GM19372 (cell line): ENCODE results near the gene NPY1R.

ENCODE experiments used
- ATAC-seq: cut with Tn5 transposase; IDR thresholded peaks from one replicate; pipeline ENCODE4 v1.9.1; 2021; ENCODE audit warnings: mild to moderate bottlenecking, low read depth, moderate library complexity; ENCODE audit not compliant: unreplicated experiment

The NPY1R gene

DNA sequence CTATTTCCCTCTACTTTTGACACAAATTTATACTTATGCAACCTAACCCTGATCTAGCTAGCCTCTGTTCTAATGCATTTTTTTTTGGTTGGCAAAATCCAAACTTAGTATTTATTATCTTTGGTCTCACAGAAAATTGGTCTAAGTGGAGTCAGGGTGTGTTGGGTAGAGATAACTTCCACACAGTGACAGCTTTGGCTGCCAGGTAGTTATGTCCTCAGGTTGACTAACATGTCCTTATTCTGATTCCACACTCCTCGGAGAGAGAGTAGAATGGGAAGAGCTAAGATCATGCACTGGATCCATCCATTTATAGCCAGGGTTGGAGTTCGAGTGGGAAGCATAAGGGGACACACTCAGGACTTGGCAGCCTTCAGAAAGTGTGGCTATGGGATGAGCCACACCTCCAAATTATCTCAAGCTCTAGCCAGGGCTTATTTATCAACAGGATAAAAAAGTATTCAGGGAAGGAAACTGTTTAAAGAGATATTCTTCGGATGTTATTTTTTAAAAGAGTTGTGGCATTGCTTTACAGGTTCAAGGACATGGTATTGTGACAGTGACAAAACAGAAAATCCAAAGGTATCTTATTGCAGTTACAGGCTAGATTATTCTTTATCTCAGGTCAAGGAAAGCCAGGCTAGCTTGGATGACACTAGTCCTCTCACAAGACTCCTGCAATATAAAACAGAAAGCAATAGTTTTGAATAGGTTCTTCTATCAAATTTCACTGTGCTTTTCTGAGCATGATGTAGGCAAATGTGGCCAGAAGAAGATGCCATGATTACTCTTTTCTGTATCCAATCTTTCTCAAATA is 51.5 kb downstream of the NPY1R start:
- ATAC-seq: no peak

DNA sequence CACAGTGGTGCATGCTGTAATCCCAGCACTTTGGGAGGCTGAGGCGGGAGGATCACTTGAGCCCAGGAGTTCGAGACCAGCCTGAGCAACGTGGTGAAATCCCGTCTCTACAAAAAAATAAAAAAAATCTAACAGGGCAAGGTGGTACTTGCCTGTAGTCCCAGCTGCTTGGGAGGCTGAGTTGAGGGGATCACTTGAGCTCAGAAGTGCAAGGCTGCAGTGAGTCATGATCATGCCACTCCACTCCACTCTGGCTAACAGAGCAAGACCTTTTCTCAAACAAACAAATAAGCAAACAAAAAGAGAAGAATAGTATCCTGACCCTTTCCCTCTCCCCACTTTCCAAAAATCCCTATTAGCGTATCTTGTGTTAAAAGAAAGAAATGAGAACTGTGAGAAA is 52.7 kb downstream of the NPY1R start:
- no peak for ATAC-seq

DNA sequence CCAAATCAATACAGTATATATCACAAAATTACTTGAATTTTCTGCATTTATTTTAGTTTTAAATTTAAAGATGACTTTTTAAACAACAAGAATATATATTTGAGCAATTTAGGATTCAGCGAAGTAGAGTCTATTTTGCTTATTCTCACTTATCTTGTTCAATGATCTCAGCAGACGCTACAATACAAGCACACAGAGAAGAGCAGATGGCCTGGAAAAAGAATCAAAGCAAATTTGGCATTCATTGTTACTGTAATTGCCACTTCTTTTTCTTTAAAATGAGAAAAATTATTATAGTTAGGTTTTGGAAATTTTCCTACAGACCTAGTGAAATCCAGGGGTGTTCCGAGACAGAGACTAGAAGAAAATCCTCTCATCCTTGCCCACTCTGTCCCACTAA is 57.5 kb downstream of the NPY1R start:
- no peak for ATAC-seq
